Sigmoid colon (tissue), 3 donors: ENCODE results near the gene BORCS5.

Experiments used
- POLR2A ChIP-seq, 2 donors: fragments of 450-650 bp; IDR thresholded peaks; one replicate each; pipeline ENCODE4 v1.6.1; 2016; ENCODE audit warnings: antibody characterized with exemption in 2 of 2, mild to moderate bottlenecking in 2 of 2, moderate library complexity in 2 of 2
- TF ChIP-seq, protein P1 (sequence below), 4 experiments: fragments of 450-650 bp in 3 of 4; fragments of 200-600 bp in 1 of 4; IDR thresholded peaks; one replicate each; pipeline ENCODE4 v1.5.1; 2016 to 2019; ENCODE audit warnings: antibody characterized with exemption in 4 of 4, mild to moderate bottlenecking in 3 of 4, moderate library complexity in 2 of 4

DNA sequence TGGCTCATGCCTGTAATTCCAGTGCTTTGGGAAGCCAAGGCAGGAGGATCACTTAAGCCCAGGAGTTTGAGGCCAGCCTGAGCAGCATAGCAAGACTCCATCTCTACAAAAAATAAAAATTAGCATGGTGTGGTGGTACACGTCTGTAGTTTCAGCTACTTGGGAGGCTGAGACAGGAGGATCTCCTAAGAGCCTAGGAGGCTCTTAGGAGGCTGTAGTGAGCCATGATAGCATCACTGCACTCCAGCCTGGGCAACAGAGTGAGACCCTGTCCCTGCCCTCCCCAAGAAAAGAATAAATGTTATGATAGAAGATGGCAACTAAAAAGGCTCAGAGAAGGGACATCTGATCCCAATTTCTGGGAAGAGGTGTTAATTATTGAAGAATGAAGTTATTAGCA, 3.6 kb upstream of the BORCS5 start:
- TF ChIP-seq POLR2A (IDR thresholded peaks at IDR 0.05) = no peak
- TF ChIP-seq, protein P1, sequence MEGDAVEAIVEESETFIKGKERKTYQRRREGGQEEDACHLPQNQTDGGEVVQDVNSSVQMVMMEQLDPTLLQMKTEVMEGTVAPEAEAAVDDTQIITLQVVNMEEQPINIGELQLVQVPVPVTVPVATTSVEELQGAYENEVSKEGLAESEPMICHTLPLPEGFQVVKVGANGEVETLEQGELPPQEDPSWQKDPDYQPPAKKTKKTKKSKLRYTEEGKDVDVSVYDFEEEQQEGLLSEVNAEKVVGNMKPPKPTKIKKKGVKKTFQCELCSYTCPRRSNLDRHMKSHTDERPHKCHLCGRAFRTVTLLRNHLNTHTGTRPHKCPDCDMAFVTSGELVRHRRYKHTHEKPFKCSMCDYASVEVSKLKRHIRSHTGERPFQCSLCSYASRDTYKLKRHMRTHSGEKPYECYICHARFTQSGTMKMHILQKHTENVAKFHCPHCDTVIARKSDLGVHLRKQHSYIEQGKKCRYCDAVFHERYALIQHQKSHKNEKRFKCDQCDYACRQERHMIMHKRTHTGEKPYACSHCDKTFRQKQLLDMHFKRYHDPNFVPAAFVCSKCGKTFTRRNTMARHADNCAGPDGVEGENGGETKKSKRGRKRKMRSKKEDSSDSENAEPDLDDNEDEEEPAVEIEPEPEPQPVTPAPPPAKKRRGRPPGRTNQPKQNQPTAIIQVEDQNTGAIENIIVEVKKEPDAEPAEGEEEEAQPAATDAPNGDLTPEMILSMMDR (IDR thresholded peaks at IDR 0.05) = no peak
